ENCODE results near the gene DCST2.
A peak's percentile ranks its signal among the peaks of the same experiment; 100 is the strongest.

Gene DCST2

GRCh38 chr1:155033524-155033923 lies at the start of gene DCST2, which contains the start of gene DCST1:
Gene DCST2 (minus strand): TSS chr1:155033781. CDS start chr1:155033701, 80 bp downstream.
Gene DCST1 (plus strand): TSS chr1:155033824. CDS start chr1:155034037, 213 bp downstream.
- no peak for DNase-seq

GRCh38 chr1:155083052-155083541 lies 49.5 kb upstream of the DCST2 start:
- DNase-seq, result no peak

GRCh38 chr1:155082301-155083051 lies 48.9 kb upstream of the DCST2 start:
- peak in 3 of 6 experiments; percentile 13 to 37 (median 32) for DNase-seq

GRCh38 chr1:155081472-155082300 lies 48.1 kb upstream of the DCST2 start:
- peak in 4 of 6 experiments; percentile 24 to 40 (median 31) for DNase-seq

- peak in 4 of 6 experiments; percentile 20 to 54 (median 32) for DNase-seq
Measured at GRCh38 chr1:155080312-155081228, 47.0 kb upstream of the DCST2 start.

GRCh38 chr1:155079487-155080311 lies 46.1 kb upstream of the DCST2 start:
- DNase-seq, result peak in 3 of 6 experiments; percentile 8 to 46 (median 34)

GRCh38 chr1:155079210-155079486 lies 45.6 kb upstream of the DCST2 start:
- peak in 2 of 6 experiments; percentile 39 to 46 for DNase-seq

GRCh38 chr1:155078469-155079209 lies 45.1 kb upstream of the DCST2 start, which contains the start of gene EFNA3:
Gene EFNA3 (plus strand): TSS chr1:155078837. CDS start chr1:155078942, 105 bp downstream.
- peak in 5 of 6 experiments; percentile 46 to 58 (median 55) for DNase-seq

GRCh38 chr1:155077758-155078445 lies 44.3 kb upstream of the DCST2 start:
- no peak for DNase-seq

GRCh38 chr1:155077346-155077745 lies 43.8 kb upstream of the DCST2 start:
- no peak for DNase-seq

GRCh38 chr1:155076371-155076770 lies 42.8 kb upstream of the DCST2 start:
- DNase-seq, result no peak

GRCh38 chr1:155075535-155075934 lies 42.0 kb upstream of the DCST2 start:
- DNase-seq, result no peak

- DNase-seq, result no peak
Measured at GRCh38 chr1:155073377-155074242, 40.0 kb upstream of the DCST2 start.

- no peak for DNase-seq
Measured at GRCh38 chr1:155072531-155073289, 39.1 kb upstream of the DCST2 start.

GRCh38 chr1:155071701-155072100 lies 38.1 kb upstream of the DCST2 start:
- DNase-seq, result no peak

- peak; percentile 65 to 80 (median 72) for DNase-seq
Measured at GRCh38 chr1:155070721-155071569, 37.4 kb upstream of the DCST2 start.

GRCh38 chr1:155070158-155070621 lies 36.6 kb upstream of the DCST2 start:
- no peak for DNase-seq
